ENCODE measurements around the gene B3GALT5.
"Not testable (repeated sequence)": the region's sequence is repeated elsewhere in the genome, so short reads cannot be mapped to it uniquely, and the experiment has no call there.

The B3GALT5 gene

DNA sequence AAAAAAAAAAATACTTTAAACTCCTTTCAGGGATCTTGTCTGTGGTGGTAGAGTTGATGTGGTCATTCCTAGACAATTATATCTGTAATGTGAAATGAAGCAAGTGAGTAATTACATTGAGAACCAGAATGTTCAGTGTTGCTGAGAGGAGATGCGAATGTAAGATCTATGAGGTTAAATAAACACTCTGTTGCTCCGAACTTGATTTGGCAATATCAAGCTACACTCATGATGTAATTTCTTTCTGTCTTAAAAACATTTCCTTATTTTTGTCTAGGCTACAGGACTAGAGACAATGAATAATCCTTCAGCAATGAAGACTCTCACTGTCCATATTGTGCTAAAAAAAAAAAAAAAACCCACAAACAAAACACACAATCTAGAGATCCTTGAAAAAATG, 69.1 kb downstream of the B3GALT5 start:
- TF ChIP-seq, protein P1, sequence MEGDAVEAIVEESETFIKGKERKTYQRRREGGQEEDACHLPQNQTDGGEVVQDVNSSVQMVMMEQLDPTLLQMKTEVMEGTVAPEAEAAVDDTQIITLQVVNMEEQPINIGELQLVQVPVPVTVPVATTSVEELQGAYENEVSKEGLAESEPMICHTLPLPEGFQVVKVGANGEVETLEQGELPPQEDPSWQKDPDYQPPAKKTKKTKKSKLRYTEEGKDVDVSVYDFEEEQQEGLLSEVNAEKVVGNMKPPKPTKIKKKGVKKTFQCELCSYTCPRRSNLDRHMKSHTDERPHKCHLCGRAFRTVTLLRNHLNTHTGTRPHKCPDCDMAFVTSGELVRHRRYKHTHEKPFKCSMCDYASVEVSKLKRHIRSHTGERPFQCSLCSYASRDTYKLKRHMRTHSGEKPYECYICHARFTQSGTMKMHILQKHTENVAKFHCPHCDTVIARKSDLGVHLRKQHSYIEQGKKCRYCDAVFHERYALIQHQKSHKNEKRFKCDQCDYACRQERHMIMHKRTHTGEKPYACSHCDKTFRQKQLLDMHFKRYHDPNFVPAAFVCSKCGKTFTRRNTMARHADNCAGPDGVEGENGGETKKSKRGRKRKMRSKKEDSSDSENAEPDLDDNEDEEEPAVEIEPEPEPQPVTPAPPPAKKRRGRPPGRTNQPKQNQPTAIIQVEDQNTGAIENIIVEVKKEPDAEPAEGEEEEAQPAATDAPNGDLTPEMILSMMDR (IDR thresholded peaks at IDR 0.05), result no peak
- no peak for TF ChIP-seq ZFX (IDR thresholded peaks at IDR 0.05; ENCODE audit: borderline replicate concordance)
- no peak overlapping the region for H3K27ac ChIP-seq

DNA sequence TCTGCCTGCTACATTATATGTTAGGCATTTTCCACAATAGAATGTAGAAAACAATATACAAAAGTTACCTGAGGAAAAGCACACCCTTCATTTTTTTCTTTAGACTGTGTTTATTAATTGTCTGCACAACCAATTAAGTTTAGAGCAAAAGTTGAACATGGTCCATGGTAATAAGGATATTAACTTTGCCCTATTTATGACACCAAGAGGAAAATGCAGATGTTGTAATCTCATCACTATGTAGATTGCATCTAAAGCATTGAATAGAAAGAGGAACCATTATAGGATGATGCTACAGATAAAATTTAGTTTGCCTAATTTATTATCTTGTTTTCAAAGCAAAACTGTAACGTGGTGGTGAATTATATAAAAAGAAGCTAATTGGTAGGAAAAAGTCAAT, 72.5 kb downstream of the B3GALT5 start:
- TF ChIP-seq, protein P1 (IDR thresholded peaks at IDR 0.05), result no peak
- no peak for TF ChIP-seq ZFX (IDR thresholded peaks at IDR 0.05; ENCODE audit: borderline replicate concordance)

DNA sequence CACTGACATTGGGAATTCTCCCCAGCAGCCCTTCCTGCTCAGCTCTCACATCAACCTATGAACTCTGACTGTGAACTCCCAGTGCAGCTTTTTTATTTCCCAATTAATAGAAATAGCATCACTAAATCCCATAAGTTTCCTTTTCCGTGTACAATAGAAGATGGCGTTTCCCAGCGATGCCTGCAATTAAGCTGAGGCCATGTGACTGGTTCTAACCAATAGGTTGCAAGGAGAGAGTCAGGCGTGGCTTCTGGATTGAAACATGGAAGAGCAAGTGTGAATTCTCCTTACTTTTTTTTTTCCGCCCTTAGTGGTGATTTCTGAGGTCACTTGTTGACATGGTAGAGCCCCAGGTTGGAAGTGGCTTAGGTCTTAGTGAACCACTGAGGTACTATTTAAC, 73.3 kb downstream of the B3GALT5 start:
- H3K27ac ChIP-seq, result peak overlapping the region; percentile 88
- TF ChIP-seq, protein P1 (IDR thresholded peaks at IDR 0.05), result no peak
- no peak for TF ChIP-seq ZFX (IDR thresholded peaks at IDR 0.05; ENCODE audit: borderline replicate concordance)

More for the DNA sequence above, 72.5 kb downstream of the B3GALT5 start:
- no peak overlapping the region for H3K27ac ChIP-seq

DNA sequence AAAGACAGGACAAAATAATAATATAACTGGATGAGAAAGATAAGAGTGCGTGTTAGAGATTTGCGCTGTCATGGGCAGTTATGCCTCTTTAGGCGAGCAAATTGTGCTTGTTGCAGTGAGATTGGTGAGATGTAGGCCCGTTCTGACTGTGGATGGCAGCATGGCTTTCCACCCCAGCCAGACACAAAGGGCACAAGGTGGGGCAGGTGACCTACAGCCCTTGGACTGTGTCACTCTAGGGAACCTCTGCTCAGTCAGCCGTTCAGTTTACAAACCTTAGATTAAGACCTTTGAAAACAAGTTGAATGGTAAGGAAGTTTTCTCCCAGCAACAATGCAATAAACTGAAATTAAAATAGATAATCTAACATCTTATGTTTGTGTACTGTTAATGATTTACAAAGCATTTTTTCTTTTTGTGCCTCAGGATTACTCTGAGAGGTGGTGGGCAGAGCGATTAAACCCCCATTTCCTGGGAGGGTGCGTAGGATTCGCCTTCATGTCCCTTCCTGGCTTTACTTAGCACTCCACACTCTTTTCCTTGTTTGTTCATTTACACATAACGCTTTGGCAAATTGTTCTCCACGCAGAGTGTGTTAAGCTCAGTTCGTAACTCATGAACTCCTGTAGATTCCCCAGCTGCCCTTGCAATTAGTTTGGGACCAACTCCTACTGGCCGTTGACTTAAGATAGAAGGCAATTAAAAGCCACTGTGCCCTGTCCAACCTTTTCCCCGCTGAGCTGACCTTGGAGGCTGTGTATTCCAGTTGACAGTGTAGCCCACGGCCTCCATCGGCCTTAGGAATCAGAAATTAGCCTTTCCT, 74.1 kb downstream of the B3GALT5 start:
- TF ChIP-seq, protein P1 (IDR thresholded peaks at IDR 0.05), result no peak
- peak overlapping the region; percentile 88 for H3K27ac ChIP-seq

DNA sequence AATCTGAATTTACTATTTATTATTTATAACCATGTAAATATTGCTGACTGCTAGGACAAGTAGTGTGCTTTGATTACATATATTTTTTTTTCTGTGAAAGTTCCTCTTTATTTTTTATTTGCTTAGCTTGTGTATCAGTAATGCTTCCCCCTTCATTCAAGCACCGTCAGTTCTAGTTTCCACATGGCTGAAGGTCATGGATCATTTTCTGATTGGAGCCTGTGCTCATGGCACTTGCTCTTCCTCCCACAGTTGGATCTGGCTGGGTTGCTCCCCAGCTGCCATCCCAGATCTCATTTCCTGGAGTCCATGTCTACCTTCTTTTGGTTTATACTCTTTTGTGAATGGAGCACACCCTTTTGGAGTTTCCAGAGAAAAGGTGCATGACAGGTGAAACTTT, 75.3 kb downstream of the B3GALT5 start:
- no peak for TF ChIP-seq ZFX (IDR thresholded peaks at IDR 0.05; ENCODE audit: borderline replicate concordance)
- TF ChIP-seq, protein P1 (IDR thresholded peaks at IDR 0.05), result no peak

DNA sequence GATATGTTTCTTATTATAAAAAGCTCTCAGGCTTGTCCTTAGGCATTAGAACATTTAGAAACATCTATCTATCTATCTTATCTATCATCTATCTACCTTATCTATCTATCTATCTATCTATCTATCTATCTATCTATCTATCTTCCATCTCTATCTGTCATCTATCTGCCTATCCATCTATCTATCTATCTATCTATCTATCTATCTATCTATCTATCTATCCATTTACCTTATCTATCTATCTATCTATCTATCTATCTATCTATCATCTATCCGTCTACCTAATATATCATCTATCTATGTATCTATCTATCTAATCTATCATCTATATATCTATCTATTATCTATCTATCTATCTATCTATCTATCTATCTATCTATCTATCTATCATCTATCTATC, 77.1 kb downstream of the B3GALT5 start:
- not testable (repeated sequence) for H3K27ac ChIP-seq

More for the DNA sequence above, 75.3 kb downstream of the B3GALT5 start:
- peak overlapping the region; percentile 88 for H3K27ac ChIP-seq

DNA sequence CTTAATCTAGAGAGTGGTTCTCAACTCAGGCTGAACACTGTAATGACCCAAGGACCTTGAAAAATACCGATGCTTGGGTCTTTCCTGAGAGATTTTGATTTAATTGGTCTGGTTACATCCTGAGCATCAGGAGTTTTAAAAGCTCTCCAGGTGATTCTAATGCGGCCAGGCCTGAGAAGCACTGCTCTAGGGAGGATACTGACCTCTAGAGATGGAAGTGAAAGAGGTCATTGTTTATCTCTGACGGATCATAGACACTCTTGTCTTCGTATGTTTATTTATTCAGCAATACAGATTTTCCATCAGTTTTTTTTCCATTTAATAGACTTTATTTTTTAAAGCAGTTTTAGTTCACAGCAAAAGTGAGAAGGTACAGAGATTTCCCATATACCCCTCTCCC, 77.7 kb downstream of the B3GALT5 start:
- no peak overlapping the region for H3K27ac ChIP-seq
- TF ChIP-seq ZFX (IDR thresholded peaks at IDR 0.05; ENCODE audit: borderline replicate concordance), result no peak
- TF ChIP-seq, protein P1 (IDR thresholded peaks at IDR 0.05), result no peak

DNA sequence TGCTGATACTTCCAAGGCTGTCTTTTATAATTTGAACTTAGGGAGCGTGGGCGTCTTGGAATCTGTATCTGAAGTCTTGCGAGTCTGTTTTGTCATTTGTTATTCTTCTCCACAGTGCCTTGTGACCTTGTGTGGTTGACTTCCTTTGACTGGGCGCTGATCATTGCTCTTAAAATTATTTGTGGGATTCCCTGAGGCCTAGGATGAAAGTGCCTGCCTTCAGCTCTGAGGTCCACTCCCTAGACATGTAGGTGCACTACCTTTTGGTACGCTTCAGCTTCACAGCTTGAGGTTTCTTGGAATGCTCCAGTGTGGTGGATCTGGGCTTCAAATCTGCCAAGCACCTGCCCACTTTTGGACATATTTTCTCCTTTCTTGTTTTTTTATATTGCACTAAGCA, 82.0 kb downstream of the B3GALT5 start:
- no peak overlapping the region for H3K27ac ChIP-seq
- TF ChIP-seq ZFX (IDR thresholded peaks at IDR 0.05; ENCODE audit: borderline replicate concordance), result no peak
- TF ChIP-seq, protein P1 (IDR thresholded peaks at IDR 0.05), result no peak
